Breast epithelium (tissue), 3 donors: ENCODE data around the gene CACNA1B.

ENCODE experiments used
- CTCF ChIP-seq, 3 donors: fragments of 450-650 bp; IDR thresholded peaks; one replicate each; pipeline ENCODE4 v1.5.1; 2016 to 2017; ENCODE audit warnings: antibody characterized with exemption in 3 of 3, mild to moderate bottlenecking in 3 of 3, moderate library complexity in 3 of 3
- POLR2A ChIP-seq: fragments of 450-650 bp; IDR thresholded peaks from one replicate; pipeline ENCODE4 v1.6.1; 2016; ENCODE audit warnings: antibody characterized with exemption, mild to moderate bottlenecking, moderate library complexity
- POLR2AphosphoS5 ChIP-seq, 3 donors: sonication (generic); formaldehyde crosslinking; IDR thresholded peaks; one replicate each; pipeline ENCODE4 v1.6.1; 2017; ENCODE audit warnings: antibody characterized with exemption in 3 of 3

- TF ChIP-seq CTCF (IDR thresholded peaks at IDR 0.05) = no peak
- TF ChIP-seq POLR2A = no peak
- no peak for TF ChIP-seq POLR2AphosphoS5 (IDR thresholded peaks at IDR 0.05)
Measured at GRCh38 chr9:138051586-138052321, 174.2 kb downstream of the CACNA1B start.
